Femur (tissue), 1 donor: Measurements from ENCODE around the gene NMB.

Experiments
- DNase-seq: peaks from one replicate; pipeline ENCODE4 v3.0.0-alpha.2; 2017

NMB gene

DNA sequence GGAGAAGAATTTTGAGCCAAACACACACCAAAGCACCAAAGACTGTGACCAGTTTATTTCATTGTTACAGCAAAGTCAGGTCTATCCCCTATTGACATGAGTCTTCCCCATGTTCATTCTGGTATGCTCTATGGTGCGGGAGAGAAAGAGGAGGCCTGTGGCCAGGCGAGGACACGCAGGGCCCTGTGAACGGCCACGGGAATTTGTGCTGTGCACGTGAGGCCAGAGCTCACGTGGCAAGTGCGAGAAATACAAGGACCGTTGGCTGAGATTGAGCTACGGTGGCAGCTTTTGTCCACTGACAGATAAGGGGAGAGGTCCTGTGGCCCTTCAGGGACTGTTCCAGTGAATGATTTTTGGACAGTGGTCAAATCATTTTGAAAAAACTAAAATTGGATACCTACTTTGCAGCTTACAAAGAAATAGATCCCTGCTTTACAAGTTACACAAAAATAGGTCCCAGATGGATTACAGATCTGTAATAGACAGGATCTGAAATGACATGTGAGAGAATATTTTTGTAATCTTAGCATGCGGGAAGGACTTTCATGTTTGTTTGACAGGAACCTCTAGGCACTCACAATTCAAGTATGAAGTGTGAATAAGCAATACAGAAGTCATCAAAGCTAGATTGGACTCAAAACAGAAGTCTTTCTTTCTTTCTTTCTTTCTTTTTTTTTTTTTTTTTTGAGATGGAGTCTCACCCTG lies 48.0 kb downstream of the NMB start:
- DNase-seq, result no peak

GRCh38 chr15:84608707-84609284 lies 49.2 kb downstream of the NMB start:
- no peak for DNase-seq

DNA sequence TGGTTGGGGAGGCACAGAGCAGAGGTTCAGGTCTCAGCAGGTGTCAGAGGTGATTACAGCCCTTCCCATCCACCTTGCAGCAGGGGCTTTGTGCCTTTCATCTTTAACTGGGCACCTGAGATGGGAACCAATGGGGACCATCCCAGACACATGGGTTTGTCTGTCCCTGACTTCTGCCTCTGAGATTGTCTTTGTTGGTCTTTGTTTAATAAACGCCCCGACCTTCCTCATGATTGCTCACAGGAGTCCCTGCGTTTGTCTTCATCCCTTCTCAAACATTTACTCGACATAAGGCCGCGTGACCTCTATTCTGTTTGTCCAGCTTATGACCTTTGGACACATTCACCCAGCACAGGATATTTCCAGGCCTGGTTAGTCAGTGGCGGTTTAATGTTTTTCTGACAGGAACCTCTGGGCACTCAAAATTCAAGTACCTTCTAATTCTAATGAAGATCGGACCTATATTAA lies 51.3 kb downstream of the NMB start:
- no peak for DNase-seq

DNA sequence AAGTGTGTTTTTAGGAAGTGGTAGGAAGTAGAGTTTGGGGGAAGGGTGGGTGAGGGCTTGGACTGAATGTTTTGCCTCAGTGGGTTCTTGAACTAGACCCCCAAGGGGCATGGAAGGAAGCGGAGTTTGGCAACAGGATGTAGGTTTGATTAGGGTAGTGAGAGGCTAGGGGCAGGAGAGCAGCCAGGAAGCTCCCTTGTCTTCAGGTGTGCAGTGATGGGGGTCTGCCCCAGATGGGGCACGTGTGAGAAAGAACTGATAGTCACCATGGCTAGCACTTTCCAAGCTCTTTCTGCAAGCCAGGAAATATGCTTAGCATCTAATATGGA lies 52.5 kb downstream of the NMB start:
- no peak for DNase-seq
